HepG2 (cell line): ENCODE measurements around the gene FBXW5. TPM values are rescaled to one million over a fixed set of nuclear protein-coding genes. Genes with fewer than 3 reads are reported as not detected.

Experiments used
- HDAC6 ChIP-seq: fragments of 200-600 bp; sonication (generic); IDR thresholded peaks from 2 replicates; pipeline ENCODE4 v1.7.0; 2017; ENCODE audit warnings: mild to moderate bottlenecking, antibody characterized with exemption, low read length, low read depth
- HNRNPL ChIP-seq: fragments of 200-400 bp; formaldehyde crosslinking; IDR thresholded peaks from 2 replicates; pipeline ENCODE4 v1.6.1; 2017; ENCODE audit warnings: mild to moderate bottlenecking, low read depth, low read length
- MBNL3 ChIP-seq: fragments of 250-450 bp; sonication (Bioruptor Pico); conservative IDR thresholded peaks from 2 replicates; pipeline ENCODE4 v1.8.0; 2022; ENCODE audit warnings: mild to moderate bottlenecking, inconsistent platforms
- PHF8 ChIP-seq: sonication (generic); formaldehyde crosslinking; IDR thresholded peaks from 2 replicates; pipeline ENCODE4 v1.5.0; 2020; ENCODE audit warnings: missing genetic modification reagents
- PLRG1 ChIP-seq: fragments of 450-650 bp; conservative IDR thresholded peaks from 2 replicates; pipeline ENCODE4 v1.6.1; 2016
- RNF2 ChIP-seq: fragments of 450-650 bp; conservative IDR thresholded peaks from 2 replicates; pipeline ENCODE4 v1.6.1; 2016; ENCODE audit warnings: low read depth
- UBTF ChIP-seq: sonication (generic); formaldehyde crosslinking; IDR thresholded peaks from 2 replicates; pipeline ENCODE4 v1.4.0; 2020; ENCODE audit warnings: mild to moderate bottlenecking, missing genetic modification reagents
- ZFX ChIP-seq: sonication (generic); formaldehyde crosslinking; IDR thresholded peaks from 2 replicates; pipeline ENCODE4 v1.4.0; 2020; ENCODE audit warnings: mild to moderate bottlenecking, low read depth, missing genetic modification reagents, moderate library complexity
- ZNF12 ChIP-seq: sonication (generic); formaldehyde crosslinking; IDR thresholded peaks from 2 replicates; pipeline ENCODE4 v1.5.0; 2020; ENCODE audit warnings: missing genetic modification reagents
- ZNF407 ChIP-seq: sonication (generic); formaldehyde crosslinking; IDR thresholded peaks from one replicate; pipeline ENCODE4 v1.5.1; 2020; ENCODE audit warnings: mild to moderate bottlenecking, missing genetic modification reagents; ENCODE audit errors: not compliant biosample characterization
- ZNF704 ChIP-seq: sonication (generic); formaldehyde crosslinking; IDR thresholded peaks from 2 replicates; pipeline ENCODE4 v1.8.1; 2023; ENCODE audit warnings: mild to moderate bottlenecking, inconsistent platforms, moderate library complexity, missing genetic modification reagents, borderline replicate concordance
- ZNF773 ChIP-seq: sonication (generic); formaldehyde crosslinking; IDR thresholded peaks from 2 replicates; pipeline ENCODE4 v1.4.0; 2020; ENCODE audit warnings: missing genetic modification reagents, borderline replicate concordance
- ZNF777 ChIP-seq: sonication (generic); formaldehyde crosslinking; IDR thresholded peaks from 2 replicates; pipeline ENCODE4 v1.4.0; 2020; ENCODE audit warnings: missing genetic modification reagents
- polyA plus RNA-seq, 8 experiments: library from polyadenylated mRNA; depleted of rRNA in 3 of 8; stranded (reverse) in 7 of 8; unstranded in 1 of 8; fragments of >200 nt; fragmentation: Illumina TruSeq in 4 of 8; extraction: Trizol in 4 of 8; gene quantifications; 2 replicates each; pipeline versions ENCODE4 v1.2.1 to v1.2.3, GENCODE V29; 2011 to 2016; ENCODE audit warnings: low read depth in 4 of 8, missing spikeins in 1 of 8, mixed read lengths in 1 of 8; ENCODE audit not compliant: insufficient read depth in 1 of 8
- total RNA-seq, 5 experiments: library from RNA; depleted of rRNA; stranded (reverse); fragments of >200 nt; fragmentation: Illumina TruSeq; extraction: Trizol; gene quantifications; 2 replicates each; pipeline ENCODE4 v1.2.3, GENCODE V29; 2016; ENCODE audit warnings: low read depth in 1 of 5
- TF ChIP-seq, protein P1 (sequence below): sonication (generic); formaldehyde crosslinking; conservative IDR thresholded peaks from 2 replicates; pipeline ENCODE4 v1.4.0; 2020; ENCODE audit warnings: missing genetic modification reagents
- TF ChIP-seq, protein P2 (sequence below): sonication (generic); formaldehyde crosslinking; IDR thresholded peaks from 2 replicates; pipeline ENCODE4 v1.5.0; 2020; ENCODE audit warnings: missing genetic modification reagents, mild to moderate bottlenecking, borderline replicate concordance

Gene FBXW5
- total and polyA plus RNA-seq, 2 of the 13 experiments (the other 11 are each of a cell fraction or from before 2014, with no cell fraction given) = 52.0 to 60.4 TPM

- TF ChIP-seq ZNF407 (CRISPR knock-in tag) (no peak), UBTF (CRISPR knock-in tag) (peak; percentile 47; the same call in 1 of the 2 replicates), PHF8 (peak; percentile 15; the same call in 1 of the 2 replicates), HDAC6 (no peak), ZNF777 (peak; percentile 73), ZFX (peak; percentile 62; the same call in 1 of the 2 replicates), RNF2 (no peak), ZNF773 (CRISPR knock-in tag) (no peak), PLRG1 (no peak), ZNF704 (CRISPR knock-in tag) (no peak), MBNL3 (CRISPR knock-in tag) (no peak), HNRNPL (no peak), ZNF12 (CRISPR knock-in tag) (no peak)
- TF ChIP-seq, protein P1, sequence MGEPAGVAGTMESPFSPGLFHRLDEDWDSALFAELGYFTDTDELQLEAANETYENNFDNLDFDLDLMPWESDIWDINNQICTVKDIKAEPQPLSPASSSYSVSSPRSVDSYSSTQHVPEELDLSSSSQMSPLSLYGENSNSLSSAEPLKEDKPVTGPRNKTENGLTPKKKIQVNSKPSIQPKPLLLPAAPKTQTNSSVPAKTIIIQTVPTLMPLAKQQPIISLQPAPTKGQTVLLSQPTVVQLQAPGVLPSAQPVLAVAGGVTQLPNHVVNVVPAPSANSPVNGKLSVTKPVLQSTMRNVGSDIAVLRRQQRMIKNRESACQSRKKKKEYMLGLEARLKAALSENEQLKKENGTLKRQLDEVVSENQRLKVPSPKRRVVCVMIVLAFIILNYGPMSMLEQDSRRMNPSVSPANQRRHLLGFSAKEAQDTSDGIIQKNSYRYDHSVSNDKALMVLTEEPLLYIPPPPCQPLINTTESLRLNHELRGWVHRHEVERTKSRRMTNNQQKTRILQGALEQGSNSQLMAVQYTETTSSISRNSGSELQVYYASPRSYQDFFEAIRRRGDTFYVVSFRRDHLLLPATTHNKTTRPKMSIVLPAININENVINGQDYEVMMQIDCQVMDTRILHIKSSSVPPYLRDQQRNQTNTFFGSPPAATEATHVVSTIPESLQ = no peak
- TF ChIP-seq, protein P2, sequence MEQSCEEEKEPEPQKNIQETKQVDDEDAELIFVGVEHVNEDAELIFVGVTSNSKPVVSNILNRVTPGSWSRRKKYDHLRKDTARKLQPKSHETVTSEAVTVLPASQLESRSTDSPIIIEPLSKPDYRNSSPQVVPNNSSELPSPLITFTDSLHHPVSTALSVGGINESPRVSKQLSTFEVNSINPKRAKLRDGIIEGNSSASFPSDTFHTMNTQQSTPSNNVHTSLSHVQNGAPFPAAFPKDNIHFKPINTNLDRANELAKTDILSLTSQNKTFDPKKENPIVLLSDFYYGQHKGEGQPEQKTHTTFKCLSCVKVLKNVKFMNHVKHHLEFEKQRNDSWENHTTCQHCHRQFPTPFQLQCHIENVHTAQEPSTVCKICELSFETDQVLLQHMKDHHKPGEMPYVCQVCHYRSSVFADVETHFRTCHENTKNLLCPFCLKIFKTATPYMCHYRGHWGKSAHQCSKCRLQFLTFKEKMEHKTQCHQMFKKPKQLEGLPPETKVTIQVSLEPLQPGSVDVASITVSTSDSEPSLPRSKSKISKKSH = no peak
Measured at GRCh38 chr9:136944212-136944518, 373 bp downstream of the FBXW5 start (continued).
